Upper lobe of left lung (tissue), 6 donors: ENCODE data around the gene PPM1L. TPM values are rescaled to one million over a fixed set of nuclear protein-coding genes. Genes with fewer than 3 reads are reported as not detected.

Experiments
- ATAC-seq, 2 donors: fragments of 200-7000 bp; cut with Tn5 transposase; one replicate each; pipeline ENCODE4 v1.9.1; 2022; ENCODE audit warnings: mild to moderate bottlenecking in 2 of 2, moderate library complexity in 2 of 2; ENCODE audit not compliant: low FRiP score in 2 of 2
- DNase-seq, 2 donors: peaks; one replicate each; pipeline ENCODE4 v3.0.0-alpha.2; 2019 to 2020
- H3K27ac ChIP-seq, 4 donors: fragments of 200-600 bp; sonication (generic); one replicate each; pipeline ENCODE4 v1.5.1; 2016 to 2019
- H3K27me3 ChIP-seq, 4 donors: fragments of 200-600 bp; sonication (generic); one replicate each; pipeline ENCODE4 v1.5.1; 2017 to 2019
- H3K36me3 ChIP-seq, 4 donors: fragments of 200-600 bp; sonication (generic); one replicate each; pipeline ENCODE4 v1.5.1; 2016 to 2019
- H3K4me1 ChIP-seq, 4 donors: fragments of 200-600 bp; sonication (generic); one replicate each; pipeline ENCODE4 v1.5.1; 2018 to 2019
- H3K4me3 ChIP-seq, 4 donors: fragments of 200-600 bp; sonication (generic); one replicate each; pipeline ENCODE4 v1.5.1; 2017 to 2019; ENCODE audit warnings: mild to moderate bottlenecking in 2 of 4, moderate library complexity in 1 of 4
- H3K9me3 ChIP-seq, 4 donors: fragments of 200-600 bp; sonication (generic); one replicate each; pipeline ENCODE4 v1.5.1; 2018 to 2019
- EP300 ChIP-seq, 4 donors: sonication (generic); formaldehyde crosslinking; IDR thresholded peaks; one replicate each; pipeline ENCODE4 v1.5.1; 2017; ENCODE audit warnings: antibody characterized with exemption in 4 of 4, control low read depth in 2 of 4
- POLR2A ChIP-seq, 4 donors: fragments of 450-650 bp; IDR thresholded peaks; one replicate each; pipeline ENCODE4 v1.5.1; 2016 to 2017; ENCODE audit warnings: antibody characterized with exemption in 4 of 4, mild to moderate bottlenecking in 2 of 4
- POLR2AphosphoS5 ChIP-seq, 2 donors: sonication (generic); formaldehyde crosslinking; IDR thresholded peaks; one replicate each; pipeline ENCODE4 v1.5.1; 2017; ENCODE audit warnings: antibody characterized with exemption in 2 of 2
- WGBS, 2 donors: methylation state at CpG; one replicate each; pipeline ENCODE4 v1.1.5; 2017 to 2018; 5-methylcytosine and 5-hydroxymethylcytosine counted together
- total RNA-seq, 6 donors: library from RNA; depleted of rRNA in 4 of 6; stranded (reverse); fragments of >200 nt in 4 of 6; gene quantifications; one replicate each; pipeline versions ENCODE4 v1.1.0 to v1.2.1, GENCODE V29; 2016 to 2021
- TF ChIP-seq, protein P1 (sequence below), 6 experiments: fragments of 450-650 bp in 4 of 6; fragments of 200-600 bp in 2 of 6; sonication (generic) in 2 of 6; IDR thresholded peaks; one replicate each; pipeline ENCODE4 v1.5.1; 2016 to 2019; ENCODE audit warnings: antibody characterized with exemption in 6 of 6
- donor health status: DM: no; HTN: no; CAD: no; lungs with moderate emphysema.
- donor health status: DM: no; HTN: yes; CAD: no; lungs with severe emphysema.

The PPM1L gene
- total RNA-seq, 6 donors from 2014 or later: 11.3 to 26.8 (median 18.7) TPM

GRCh38 chr3:160826408-160826807 lies 70.4 kb downstream of the PPM1L start:
- no peak overlapping the region for H3K4me3 ChIP-seq
- no peak for DNase-seq

DNA sequence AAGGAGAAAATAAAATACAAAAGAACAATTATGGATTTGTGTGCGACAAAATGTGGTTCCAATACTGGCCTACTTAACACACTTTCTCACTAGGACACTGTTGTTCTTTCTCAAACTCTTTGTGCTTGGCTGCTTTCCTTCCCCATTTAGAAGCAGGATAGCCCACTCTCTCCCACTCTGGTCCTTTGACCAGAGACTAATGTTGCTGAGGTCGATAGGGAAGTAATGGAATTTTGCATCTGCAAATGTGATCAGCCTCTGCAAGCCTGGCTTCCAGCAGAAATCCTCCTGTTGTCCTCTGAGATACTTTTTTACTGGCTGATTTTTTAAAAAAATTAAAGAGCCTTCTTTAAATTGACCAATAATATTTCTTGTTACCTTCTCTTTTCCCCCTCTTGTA lies 71.0 kb downstream of the PPM1L start:
- no peak overlapping the region for H3K27ac ChIP-seq
- TF ChIP-seq POLR2AphosphoS5 (IDR thresholded peaks at IDR 0.05) (no peak), EP300 (IDR thresholded peaks at IDR 0.05) (no peak), POLR2A (IDR thresholded peaks at IDR 0.05) (no peak)
- TF ChIP-seq, protein P1, sequence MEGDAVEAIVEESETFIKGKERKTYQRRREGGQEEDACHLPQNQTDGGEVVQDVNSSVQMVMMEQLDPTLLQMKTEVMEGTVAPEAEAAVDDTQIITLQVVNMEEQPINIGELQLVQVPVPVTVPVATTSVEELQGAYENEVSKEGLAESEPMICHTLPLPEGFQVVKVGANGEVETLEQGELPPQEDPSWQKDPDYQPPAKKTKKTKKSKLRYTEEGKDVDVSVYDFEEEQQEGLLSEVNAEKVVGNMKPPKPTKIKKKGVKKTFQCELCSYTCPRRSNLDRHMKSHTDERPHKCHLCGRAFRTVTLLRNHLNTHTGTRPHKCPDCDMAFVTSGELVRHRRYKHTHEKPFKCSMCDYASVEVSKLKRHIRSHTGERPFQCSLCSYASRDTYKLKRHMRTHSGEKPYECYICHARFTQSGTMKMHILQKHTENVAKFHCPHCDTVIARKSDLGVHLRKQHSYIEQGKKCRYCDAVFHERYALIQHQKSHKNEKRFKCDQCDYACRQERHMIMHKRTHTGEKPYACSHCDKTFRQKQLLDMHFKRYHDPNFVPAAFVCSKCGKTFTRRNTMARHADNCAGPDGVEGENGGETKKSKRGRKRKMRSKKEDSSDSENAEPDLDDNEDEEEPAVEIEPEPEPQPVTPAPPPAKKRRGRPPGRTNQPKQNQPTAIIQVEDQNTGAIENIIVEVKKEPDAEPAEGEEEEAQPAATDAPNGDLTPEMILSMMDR (IDR thresholded peaks at IDR 0.05): no peak
- WGBS, 2 donors: 80 to 83% methylated on average over 2 of the region's 2 CpGs

More at GRCh38 chr3:160826408-160826807, 70.4 kb downstream of the PPM1L start:
- Histone ChIP-seq H3K36me3 (no peaks in the 10 kb centered on the region), H3K4me1 (no peaks in the 10 kb centered on the region), H3K27ac (no peak overlapping the region), H3K27me3 (no peaks in the 10 kb centered on the region), H3K9me3 (no peaks in the 10 kb centered on the region)
- ATAC-seq: no peak
- TF ChIP-seq POLR2AphosphoS5 (IDR thresholded peaks at IDR 0.05): no peak
- TF ChIP-seq POLR2A (IDR thresholded peaks at IDR 0.05): no peak
- TF ChIP-seq EP300 (IDR thresholded peaks at IDR 0.05): no peak
- TF ChIP-seq, protein P1 (IDR thresholded peaks at IDR 0.05): no peak

DNA sequence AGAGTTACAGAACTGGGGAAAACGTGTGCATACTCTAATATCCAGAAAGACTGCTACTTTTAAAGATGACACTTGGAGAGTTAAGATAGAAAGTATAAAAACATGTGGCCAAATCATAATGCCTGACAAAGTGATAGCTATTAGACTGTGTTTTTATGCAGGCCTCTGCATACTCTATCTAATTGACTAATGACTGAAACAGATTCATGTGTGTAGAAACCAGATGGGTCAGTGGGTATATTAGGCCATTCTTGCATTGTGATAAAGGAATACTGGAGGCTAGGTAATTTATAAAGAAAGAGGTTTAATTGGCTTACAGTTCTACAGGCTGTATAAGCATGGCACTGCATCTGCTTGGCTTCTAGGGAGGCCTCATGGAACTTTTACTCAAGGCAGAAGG lies 71.5 kb downstream of the PPM1L start:
- no peak for ATAC-seq

More for the DNA sequence above, 71.0 kb downstream of the PPM1L start:
- H3K4me1 ChIP-seq: no peaks in the 10 kb centered on the region
- ATAC-seq (no peak), DNase-seq (no peak)
- no peaks in the 10 kb centered on the region for H3K36me3 ChIP-seq
- H3K27me3 ChIP-seq: no peaks in the 10 kb centered on the region
- no peak overlapping the region for H3K4me3 ChIP-seq
- H3K9me3 ChIP-seq: no peaks in the 10 kb centered on the region

DNA sequence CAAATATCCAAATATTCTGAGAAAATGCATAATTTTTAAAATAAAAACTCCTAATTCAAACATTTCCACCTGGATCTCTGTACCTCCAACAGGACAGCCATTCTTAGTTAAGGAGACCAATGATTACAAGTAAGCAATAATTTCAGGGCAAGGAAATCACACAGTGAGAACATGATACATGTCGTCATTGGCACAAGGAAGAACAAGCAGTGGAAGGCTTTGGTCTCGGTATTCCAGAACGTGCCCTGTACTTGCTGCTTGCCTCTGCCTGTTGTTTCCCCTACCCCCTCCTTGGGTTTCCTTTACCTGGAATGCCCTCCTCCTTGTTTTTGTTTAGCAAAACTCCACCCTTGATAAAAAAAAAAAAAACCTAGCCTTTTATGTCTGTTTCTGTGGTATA lies 72.8 kb downstream of the PPM1L start:
- H3K4me3 ChIP-seq: no peak overlapping the region
- no peak for DNase-seq
- no peaks in the 10 kb centered on the region for H3K9me3 ChIP-seq
- TF ChIP-seq EP300 (IDR thresholded peaks at IDR 0.05) (no peak), POLR2A (IDR thresholded peaks at IDR 0.05) (no peak), POLR2AphosphoS5 (IDR thresholded peaks at IDR 0.05) (no peak)
- TF ChIP-seq, protein P1 (IDR thresholded peaks at IDR 0.05): no peak
- no peak overlapping the region for H3K27ac ChIP-seq
- 84 to 94% methylated on average over 3 of the region's 3 CpGs for WGBS, 2 donors
- H3K27me3 ChIP-seq: no peaks in the 10 kb centered on the region
- no peaks in the 10 kb centered on the region for H3K4me1 ChIP-seq
- H3K36me3 ChIP-seq: no peaks in the 10 kb centered on the region
- ATAC-seq: no peak

More for the DNA sequence above, 71.5 kb downstream of the PPM1L start:
- Histone ChIP-seq H3K27ac (no peak overlapping the region), H3K4me3 (no peak overlapping the region), H3K27me3 (no peaks in the 10 kb centered on the region), H3K9me3 (no peaks in the 10 kb centered on the region), H3K4me1 (no peaks in the 10 kb centered on the region), H3K36me3 (no peaks in the 10 kb centered on the region)
- no peak for DNase-seq
- no peak for TF ChIP-seq POLR2A (IDR thresholded peaks at IDR 0.05)
- TF ChIP-seq, protein P1 (IDR thresholded peaks at IDR 0.05): no peak
- TF ChIP-seq POLR2AphosphoS5 (IDR thresholded peaks at IDR 0.05): no peak
- TF ChIP-seq EP300 (IDR thresholded peaks at IDR 0.05): no peak
- whole genome bisulfite sequencing, 2 donors: 86% methylated on average over 1 of the region's 1 CpG

DNA sequence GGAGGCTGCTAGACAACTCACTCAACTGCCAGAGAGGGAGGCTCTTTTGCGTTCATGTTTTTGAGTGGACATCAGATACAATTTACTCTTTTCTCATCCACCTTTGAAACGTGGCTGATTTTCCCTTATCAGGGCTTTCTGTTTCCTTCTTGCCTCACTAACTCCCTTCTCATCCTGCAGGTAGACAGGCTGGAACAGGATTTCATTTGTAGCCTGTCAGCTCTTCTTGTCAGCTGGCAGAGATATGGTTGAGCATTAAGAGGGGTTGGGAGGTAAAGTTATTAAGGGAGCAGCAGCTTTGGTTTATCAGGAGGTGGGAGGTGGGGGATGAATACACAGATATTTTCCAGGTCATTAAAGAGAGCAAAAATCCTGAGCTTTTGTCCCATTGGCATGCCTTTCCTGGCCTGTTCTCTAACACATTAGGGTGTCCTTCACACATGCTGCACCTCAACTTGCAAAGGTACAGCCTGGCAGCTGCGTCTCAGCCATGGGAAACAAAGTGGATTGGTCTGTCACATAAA lies 73.5 kb downstream of the PPM1L start:
- TF ChIP-seq, protein P1 (IDR thresholded peaks at IDR 0.05): no peak
- TF ChIP-seq POLR2AphosphoS5 (IDR thresholded peaks at IDR 0.05) (no peak), POLR2A (IDR thresholded peaks at IDR 0.05) (no peak), EP300 (IDR thresholded peaks at IDR 0.05) (no peak)
- Histone ChIP-seq H3K4me3 (no peak overlapping the region), H3K27ac (no peak overlapping the region), H3K4me1 (no peaks in the 10 kb centered on the region), H3K27me3 (no peaks in the 10 kb centered on the region), H3K9me3 (no peaks in the 10 kb centered on the region), H3K36me3 (no peaks in the 10 kb centered on the region)
- WGBS, 2 donors: 62 to 64% methylated on average over 3 of the region's 3 CpGs
- DNase-seq: no peak
- no peak for ATAC-seq
